Skeletal muscle tissue (tissue), 4 donors: ENCODE data around the gene ZNF569. TPM values are rescaled to one million over a fixed set of nuclear protein-coding genes. Genes with fewer than 3 reads are reported as not detected.
"Not testable (repeated sequence)": the region's sequence is repeated elsewhere in the genome, so short reads cannot be mapped to it uniquely, and the experiment has no call there.

Experiments
- H3K27ac ChIP-seq: one replicate; pipeline ENCODE4 v1.7.0; 2013; ENCODE audit warnings: mild to moderate bottlenecking, low read depth, low read length, inconsistent platforms
- H3K27me3 ChIP-seq, 3 donors: one replicate each; pipeline ENCODE4 v1.7.0; 2013; ENCODE audit warnings: low read length in 3 of 3; ENCODE audit not compliant: control insufficient read depth in 3 of 3, insufficient read depth in 3 of 3
- H3K36me3 ChIP-seq, 3 donors: one replicate each; pipeline ENCODE4 v1.7.0; 2013; ENCODE audit warnings: low read length in 3 of 3; ENCODE audit not compliant: control insufficient read depth in 3 of 3, insufficient read depth in 3 of 3
- H3K4me1 ChIP-seq, 3 donors: one replicate each; pipeline ENCODE4 v1.7.0; 2013; ENCODE audit warnings: low read length in 3 of 3, mild to moderate bottlenecking in 3 of 3; ENCODE audit not compliant: control insufficient read depth in 3 of 3, insufficient read depth in 3 of 3
- H3K4me3 ChIP-seq, 3 donors: one replicate each; pipeline ENCODE4 v1.7.0; 2013; ENCODE audit warnings: low read length in 3 of 3
- H3K9ac ChIP-seq, 3 donors: one replicate each; pipeline ENCODE4 v1.7.0; 2013; ENCODE audit warnings: low read length in 3 of 3, mild to moderate bottlenecking in 3 of 3, moderate library complexity in 2 of 3, low read depth in 1 of 3
- H3K9me3 ChIP-seq, 3 donors: one replicate each; pipeline ENCODE4 v1.7.0; 2013; ENCODE audit warnings: low read length in 3 of 3; ENCODE audit not compliant: control insufficient read depth in 3 of 3
- total RNA-seq: library from RNA; depleted of rRNA; stranded (reverse); fragments of >200 nt; gene quantifications from one replicate; pipeline ENCODE4 v1.2.3, GENCODE V29; 2014
- donor health status: Osteomylitis.

Gene ZNF569
- total RNA-seq, 1 donor from 2014 or later: 7.3 TPM

DNA sequence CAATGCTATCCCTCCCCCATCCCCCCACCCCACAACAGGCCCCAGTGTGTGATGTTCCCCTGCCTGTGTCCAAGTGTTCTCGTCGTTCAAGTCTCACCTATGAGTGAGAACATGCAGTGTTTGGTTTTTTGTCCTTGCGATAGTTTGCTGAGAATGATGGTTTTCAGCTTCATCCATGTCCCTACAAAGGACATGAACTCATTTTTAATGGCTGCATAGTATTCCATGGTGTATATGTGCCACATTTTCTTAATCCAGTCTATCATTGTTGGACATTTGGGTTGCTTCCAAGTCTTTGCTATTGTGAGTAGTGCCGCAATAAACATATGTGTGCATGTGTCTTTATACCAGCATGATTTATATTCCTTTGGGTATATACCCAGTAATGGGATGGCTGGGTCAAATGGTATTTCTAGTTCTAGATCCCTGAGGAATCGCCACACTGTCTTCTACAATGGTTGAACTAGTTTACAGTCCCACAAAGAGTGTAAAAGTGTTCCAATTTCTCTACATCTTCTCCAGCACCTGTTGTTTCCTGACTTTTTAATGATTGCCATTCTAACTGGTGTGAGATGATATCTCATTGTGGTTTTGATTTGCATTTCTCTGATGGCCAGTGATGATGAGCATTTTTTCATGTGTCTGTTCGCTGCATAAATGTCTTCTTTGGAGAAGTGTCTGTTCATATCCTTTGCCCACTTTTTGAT, 61.0 kb downstream of the ZNF569 start:
- not testable (repeated sequence) for H3K27ac ChIP-seq, H3K27me3 ChIP-seq, H3K4me1 ChIP-seq, H3K9ac ChIP-seq, H3K4me3 ChIP-seq, H3K36me3 ChIP-seq
- peaks cover 7 to 45% (median 15%) of the 10 kb centered on the region in 3 donors for H3K9me3 ChIP-seq

DNA sequence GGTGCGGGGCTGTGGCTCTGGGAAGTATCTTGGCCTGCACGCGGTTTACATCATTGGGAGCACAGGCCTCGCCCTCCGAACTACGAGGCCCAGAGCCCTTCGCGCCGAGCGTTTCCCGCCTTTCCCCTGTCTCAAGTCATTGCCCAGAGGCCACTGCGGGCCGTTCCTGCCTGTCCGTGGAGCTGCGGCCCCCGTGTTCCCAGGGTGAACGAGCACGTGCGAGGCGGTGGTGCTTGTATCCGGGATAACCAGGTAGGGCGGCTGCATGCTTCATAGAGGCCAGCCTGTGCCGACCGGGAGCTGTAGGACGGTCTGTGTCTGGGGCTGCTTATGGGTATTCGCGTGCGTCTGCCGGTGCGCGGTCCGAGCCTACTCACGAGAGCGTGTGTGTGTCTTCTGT, 63.8 kb downstream of the ZNF569 start:
- H3K4me1 ChIP-seq: no peaks in the 10 kb centered on the region
- peaks cover 0 to 2% (median 0%) of the 10 kb centered on the region in 3 donors for H3K36me3 ChIP-seq
- H3K27me3 ChIP-seq: no peaks in the 10 kb centered on the region
- H3K9ac ChIP-seq: no peak overlapping the region
- H3K9me3 ChIP-seq: peaks cover 10 to 40% (median 12%) of the 10 kb centered on the region in 3 donors
- no peak overlapping the region for H3K27ac ChIP-seq
- no peak overlapping the region for H3K4me3 ChIP-seq

DNA sequence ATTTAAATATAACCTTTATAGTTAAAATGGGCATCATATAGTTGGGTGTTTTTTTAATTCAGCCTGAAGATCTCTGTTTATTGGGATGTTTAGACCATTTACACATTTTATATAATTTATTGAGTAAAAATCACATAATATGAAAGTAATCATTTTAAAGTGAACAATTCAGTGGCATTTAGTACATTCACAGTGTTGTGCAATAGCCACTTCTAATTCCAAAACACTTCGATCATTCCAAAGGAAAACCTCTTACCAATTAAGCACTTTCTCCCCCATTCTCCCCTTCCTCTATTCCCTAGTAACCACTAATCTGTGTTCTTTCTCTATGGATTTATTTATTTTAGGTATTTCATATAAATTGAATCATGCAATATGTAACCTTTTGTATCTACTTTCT, 66.2 kb downstream of the ZNF569 start:
- Histone ChIP-seq H3K9ac (no peak overlapping the region), H3K27ac (no peak overlapping the region), H3K9me3 (peaks cover 13 to 30% (median 13%) of the 10 kb centered on the region in 3 donors), H3K36me3 (no peaks in the 10 kb centered on the region), H3K4me3 (peak overlapping the region in 1 of 3 donors; percentile 14), H3K4me1 (no peaks in the 10 kb centered on the region), H3K27me3 (no peaks in the 10 kb centered on the region)

DNA sequence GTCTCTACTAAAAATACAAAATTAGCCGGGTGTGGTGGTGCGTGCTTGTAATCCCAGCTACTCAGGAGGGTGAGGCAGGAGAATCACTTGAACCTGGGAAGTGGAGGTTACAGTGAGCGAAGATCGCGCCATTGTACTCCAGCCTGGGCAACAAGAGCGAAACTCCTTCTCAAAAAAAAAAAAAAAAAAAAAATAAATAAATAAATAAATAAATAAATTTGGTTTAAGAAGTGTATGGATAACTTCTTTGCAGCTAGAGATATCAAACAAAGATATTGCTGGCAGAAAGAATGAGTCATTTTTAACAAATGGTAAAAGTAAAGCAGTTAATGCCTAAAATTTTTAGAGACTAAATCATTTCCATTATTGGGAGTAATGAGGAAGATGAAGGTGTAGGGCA, 75.8 kb downstream of the ZNF569 start:
- peaks cover 32 to 60% (median 34%) of the 10 kb centered on the region in 3 donors for H3K9me3 ChIP-seq
- not testable (repeated sequence) for H3K27me3 ChIP-seq, H3K9ac ChIP-seq, H3K4me1 ChIP-seq, H3K27ac ChIP-seq, H3K4me3 ChIP-seq
- H3K36me3 ChIP-seq: peaks cover 33 to 42% (median 34%) of the 10 kb centered on the region in 3 donors

DNA sequence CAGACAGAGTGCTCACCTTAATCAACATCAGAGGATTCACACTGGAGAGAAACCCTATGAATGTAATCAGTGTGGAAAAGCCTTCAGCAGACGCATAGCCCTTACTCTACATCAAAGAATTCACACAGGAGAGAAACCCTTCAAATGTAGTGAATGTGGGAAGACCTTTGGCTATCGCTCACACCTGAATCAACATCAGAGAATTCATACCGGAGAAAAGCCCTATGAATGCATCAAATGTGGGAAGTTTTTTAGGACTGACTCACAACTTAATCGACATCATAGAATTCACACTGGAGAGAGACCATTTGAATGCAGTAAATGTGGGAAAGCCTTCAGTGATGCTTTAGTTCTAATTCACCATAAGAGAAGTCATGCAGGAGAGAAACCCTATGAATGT, 78.0 kb downstream of the ZNF569 start:
- no peak overlapping the region for H3K9ac ChIP-seq
- peaks cover 29 to 74% (median 34%) of the 10 kb centered on the region in 3 donors for H3K9me3 ChIP-seq
- peaks cover 54 to 63% (median 56%) of the 10 kb centered on the region in 3 donors for H3K36me3 ChIP-seq
- no peaks in the 10 kb centered on the region for H3K27me3 ChIP-seq
- H3K4me1 ChIP-seq: no peaks in the 10 kb centered on the region
- peak overlapping the region in 1 of 3 donors; percentile 19 for H3K4me3 ChIP-seq
- no peak overlapping the region for H3K27ac ChIP-seq

DNA sequence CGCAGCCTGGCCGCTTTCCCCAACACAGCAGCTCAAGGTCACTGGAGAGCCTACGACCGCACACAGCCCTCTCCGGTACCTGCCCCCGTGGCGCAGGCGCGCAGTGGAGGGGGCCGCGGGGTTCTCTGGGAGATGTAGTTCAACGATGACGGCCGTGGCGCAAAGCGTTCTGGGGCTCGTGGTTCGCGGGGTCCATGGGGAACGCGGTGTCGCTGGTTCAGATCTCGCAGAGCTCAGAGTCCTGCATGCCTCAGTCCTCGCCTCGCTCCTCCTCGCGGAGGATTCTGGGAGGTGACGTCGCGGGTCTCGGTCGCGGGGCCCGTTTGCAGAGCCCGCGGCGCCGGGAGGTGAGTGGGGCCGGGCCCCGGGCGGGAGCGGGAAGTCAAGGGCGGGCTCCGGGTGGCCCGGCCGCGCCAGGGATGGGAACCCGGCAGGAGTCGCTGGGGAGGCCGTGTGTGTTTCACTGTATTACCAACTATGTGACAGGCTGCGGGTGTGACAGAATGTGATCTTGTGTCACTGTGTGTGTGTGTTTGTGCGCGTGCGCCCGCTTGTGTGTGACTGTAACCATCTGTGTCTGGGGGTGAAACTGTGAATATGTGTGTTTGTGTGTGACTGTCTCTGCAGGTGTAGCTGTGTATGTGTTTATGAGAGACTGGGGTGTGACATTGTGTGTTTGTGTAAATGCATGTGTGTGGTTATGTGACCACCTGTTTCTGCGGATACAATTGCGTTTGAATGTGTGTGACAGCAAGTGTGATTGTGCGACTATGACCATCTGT, 96.2 kb downstream of the ZNF569 start, which contains the start of gene ZNF527:
Gene ZNF527 (plus strand): TSS at position 220 of the 782 bp plus-strand sequence. CDS start 3,100 bp downstream, outside the sequence.
- H3K9ac ChIP-seq: peak within 1 kb of the TSS; percentile 87 to 90 (median 90)
- peak within 1 kb of the TSS; percentile 87 to 99 (median 92) for H3K4me3 ChIP-seq
- H3K27ac ChIP-seq: peak within 1 kb of the TSS; percentile 70
- H3K4me1 ChIP-seq: peaks cover 3 to 12% (median 8%) of the 10 kb centered on the region in 3 donors
- no peaks in the 10 kb centered on the region for H3K27me3 ChIP-seq
- peaks cover 0 to 4% (median 3%) of the 10 kb centered on the region in 3 donors for H3K9me3 ChIP-seq
- H3K36me3 ChIP-seq: peaks cover 22 to 30% (median 24%) of the 10 kb centered on the region in 3 donors

DNA sequence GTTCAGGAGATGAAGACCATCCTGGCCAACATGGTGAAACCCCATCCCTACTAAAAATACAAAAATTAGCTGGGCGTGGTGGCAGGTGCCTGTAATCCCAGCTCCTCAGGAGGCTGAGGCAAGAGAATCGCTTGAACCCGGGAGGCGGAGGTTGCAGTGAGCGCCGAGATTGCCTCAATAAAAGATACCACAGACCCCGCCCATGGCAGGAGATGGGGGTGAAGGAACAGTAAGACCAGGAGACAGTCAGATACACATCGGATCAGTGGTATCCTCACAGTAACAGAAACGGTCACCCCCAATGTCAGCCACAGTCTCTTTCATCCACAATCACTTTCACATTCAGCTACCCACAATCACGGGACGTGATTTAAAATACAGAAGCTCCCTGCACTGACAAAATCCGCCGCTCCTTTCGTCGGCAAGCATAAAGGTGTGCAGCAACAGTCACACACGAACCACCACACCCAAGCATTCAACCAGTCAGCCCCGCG, 96.8 kb downstream of the ZNF569 start:
- Histone ChIP-seq H3K27ac (peak overlapping the region; percentile 70), H3K4me3 (peak overlapping the region; percentile 87 to 99 (median 92)), H3K9ac (peak overlapping the region; percentile 87 to 90 (median 88)), H3K4me1 (peaks cover 3 to 12% (median 8%) of the 10 kb centered on the region in 3 donors), H3K36me3 (peaks cover 16 to 24% (median 18%) of the 10 kb centered on the region in 3 donors)
- H3K9me3 ChIP-seq, H3K27me3 ChIP-seq: not testable (repeated sequence)

DNA sequence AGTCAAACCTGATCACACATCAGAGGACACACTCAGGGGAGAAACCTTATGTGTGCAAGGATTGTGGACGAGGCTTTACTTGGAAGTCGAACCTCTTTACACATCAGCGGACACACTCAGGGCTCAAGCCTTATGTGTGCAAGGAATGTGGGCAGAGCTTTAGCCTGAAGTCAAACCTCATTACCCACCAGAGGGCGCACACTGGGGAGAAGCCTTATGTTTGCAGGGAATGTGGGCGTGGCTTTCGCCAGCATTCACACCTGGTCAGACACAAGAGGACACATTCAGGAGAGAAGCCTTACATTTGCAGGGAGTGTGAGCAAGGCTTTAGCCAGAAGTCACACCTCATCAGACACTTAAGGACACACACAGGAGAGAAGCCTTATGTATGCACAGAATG, 104.5 kb downstream of the ZNF569 start:
- Histone ChIP-seq H3K4me1 (peaks cover 0 to 4% (median 2%) of the 10 kb centered on the region in 3 donors), H3K9me3 (no peaks in the 10 kb centered on the region), H3K27me3 (no peaks in the 10 kb centered on the region), H3K27ac (peak overlapping the region; percentile 42), H3K4me3 (no peak overlapping the region), H3K36me3 (peaks cover 26 to 50% (median 30%) of the 10 kb centered on the region in 3 donors), H3K9ac (no peak overlapping the region)

DNA sequence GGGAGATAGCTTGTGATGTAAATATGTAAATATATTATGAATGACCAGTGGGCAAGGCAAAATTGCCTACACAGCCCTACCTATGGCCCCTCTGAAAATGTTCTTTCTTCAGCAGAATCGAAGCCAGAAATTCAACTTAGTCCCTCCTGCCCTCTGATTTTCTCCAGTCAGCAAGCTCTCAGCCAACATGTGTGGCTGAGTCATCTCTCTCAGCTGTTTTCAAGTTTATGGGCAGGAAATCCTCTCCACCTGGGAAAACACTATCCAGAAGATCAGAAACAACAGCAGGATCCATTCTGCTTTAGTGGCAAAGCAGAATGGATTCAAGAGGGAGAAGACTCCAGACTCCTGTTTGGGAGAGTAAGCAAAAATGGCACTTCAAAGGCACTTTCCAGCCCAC, 105.2 kb downstream of the ZNF569 start:
- peaks cover 0 to 4% (median 2%) of the 10 kb centered on the region in 3 donors for H3K4me1 ChIP-seq
- no peak overlapping the region for H3K9ac ChIP-seq
- H3K36me3 ChIP-seq: peaks cover 26 to 58% (median 31%) of the 10 kb centered on the region in 3 donors
- no peaks in the 10 kb centered on the region for H3K27me3 ChIP-seq
- no peaks in the 10 kb centered on the region for H3K9me3 ChIP-seq
- H3K4me3 ChIP-seq: no peak overlapping the region
- peak overlapping the region; percentile 42 for H3K27ac ChIP-seq
